Measurements from ENCODE around the gene ZNRF1.

DNA sequence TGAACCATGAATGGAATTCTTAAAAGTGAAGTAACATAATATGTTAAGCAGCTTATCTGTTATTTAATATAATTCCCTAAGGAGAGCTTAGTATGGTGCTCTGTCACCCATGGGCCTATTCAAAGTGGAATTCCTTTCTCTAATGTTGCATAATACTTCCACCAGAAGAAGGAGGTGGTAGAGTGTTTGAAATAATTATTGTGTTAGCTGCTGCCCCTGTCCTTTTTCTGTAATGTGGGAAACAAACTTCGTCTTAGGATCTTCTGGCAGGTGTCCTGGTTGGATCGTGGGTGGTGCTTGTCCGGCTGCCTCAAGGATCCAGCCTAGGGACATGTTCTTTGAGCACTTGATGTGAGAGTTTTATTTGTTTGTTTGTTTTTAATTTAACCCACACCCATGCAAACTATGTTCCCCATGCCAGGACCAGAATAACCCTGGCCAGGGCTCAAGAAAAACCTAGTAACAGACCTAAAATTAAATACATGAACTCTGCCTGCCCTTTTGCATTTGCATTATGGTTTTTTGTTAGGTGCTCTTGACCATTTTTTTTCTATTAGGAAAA is 46.1 kb downstream of the ZNRF1 start:
- TF ChIP-seq, protein P1, sequence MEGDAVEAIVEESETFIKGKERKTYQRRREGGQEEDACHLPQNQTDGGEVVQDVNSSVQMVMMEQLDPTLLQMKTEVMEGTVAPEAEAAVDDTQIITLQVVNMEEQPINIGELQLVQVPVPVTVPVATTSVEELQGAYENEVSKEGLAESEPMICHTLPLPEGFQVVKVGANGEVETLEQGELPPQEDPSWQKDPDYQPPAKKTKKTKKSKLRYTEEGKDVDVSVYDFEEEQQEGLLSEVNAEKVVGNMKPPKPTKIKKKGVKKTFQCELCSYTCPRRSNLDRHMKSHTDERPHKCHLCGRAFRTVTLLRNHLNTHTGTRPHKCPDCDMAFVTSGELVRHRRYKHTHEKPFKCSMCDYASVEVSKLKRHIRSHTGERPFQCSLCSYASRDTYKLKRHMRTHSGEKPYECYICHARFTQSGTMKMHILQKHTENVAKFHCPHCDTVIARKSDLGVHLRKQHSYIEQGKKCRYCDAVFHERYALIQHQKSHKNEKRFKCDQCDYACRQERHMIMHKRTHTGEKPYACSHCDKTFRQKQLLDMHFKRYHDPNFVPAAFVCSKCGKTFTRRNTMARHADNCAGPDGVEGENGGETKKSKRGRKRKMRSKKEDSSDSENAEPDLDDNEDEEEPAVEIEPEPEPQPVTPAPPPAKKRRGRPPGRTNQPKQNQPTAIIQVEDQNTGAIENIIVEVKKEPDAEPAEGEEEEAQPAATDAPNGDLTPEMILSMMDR (IDR thresholded peaks at IDR 0.05; ENCODE audit: control extremely low read depth in 1 of 3, insufficient read depth in 1 of 3, low read depth in 1 of 3, low read length in 3 of 3): no peak
- TF ChIP-seq POLR2A (IDR thresholded peaks at IDR 0.05; ENCODE audit: control extremely low read depth in 1 of 2, low read depth in 2 of 2, low read length in 2 of 2) (no peak), RFX5 (IDR thresholded peaks at IDR 0.05; ENCODE audit: borderline replicate concordance, low read depth, low read length) (no peak), JUND (IDR thresholded peaks at IDR 0.05; ENCODE audit: low read length) (no peak), BRCA1 (IDR thresholded peaks at IDR 0.05; ENCODE audit: low read depth, low read length) (no peak), KDM5A (IDR thresholded peaks at IDR 0.05; ENCODE audit: low read length) (no peak)

All from H1 (cell line).